HepG2 (cell line): ENCODE results near the gene ADGRB2. TPM values are rescaled to one million over a fixed set of nuclear protein-coding genes. Genes with fewer than 3 reads are reported as not detected.

Experiments
- AGO1 ChIP-seq: fragments of 200-400 bp; formaldehyde crosslinking; IDR thresholded peaks from 2 replicates; pipeline ENCODE4 v1.6.1; 2017; ENCODE audit warnings: mild to moderate bottlenecking, low read depth, low read length, moderate library complexity; ENCODE audit not compliant: poor library complexity, severe bottlenecking
- ASH2L ChIP-seq: fragments of 300-600, 200-600 bp; sonication (generic); IDR thresholded peaks from 2 replicates; pipeline ENCODE4 v1.7.0; 2017; ENCODE audit warnings: low read depth, mild to moderate bottlenecking, moderate library complexity, mixed read lengths, low read length; ENCODE audit not compliant: insufficient read length
- CREB1 ChIP-seq, 2 experiments: fragments of 450-650 bp in 1 of 2; IDR thresholded peaks; 2 replicates each; pipeline ENCODE4 v1.6.1; 2016 to 2017; ENCODE audit warnings: control low read depth in 1 of 2, mild to moderate bottlenecking in 1 of 2, missing compliant biosample characterization in 1 of 2, missing genetic modification characterization in 1 of 2
- EED ChIP-seq: sonication (generic); formaldehyde crosslinking; IDR thresholded peaks from 2 replicates; pipeline ENCODE4 v1.5.0; 2020; ENCODE audit warnings: mild to moderate bottlenecking, missing genetic modification reagents
- ETV5 ChIP-seq: IDR thresholded peaks from 2 replicates; pipeline ENCODE4 v1.6.1; 2018; ENCODE audit warnings: missing biosample characterization, missing genetic modification reagents, inconsistent platforms, borderline replicate concordance
- HOMEZ ChIP-seq: IDR thresholded peaks from 2 replicates; pipeline ENCODE4 v1.6.1; 2016; ENCODE audit warnings: low read depth
- MXI1 ChIP-seq: IDR thresholded peaks from 3 replicates; pipeline ENCODE4 v1.6.1; 2012; ENCODE audit warnings: low read depth, low read length, inconsistent platforms, borderline replicate concordance
- MYPOP ChIP-seq: sonication (generic); formaldehyde crosslinking; IDR thresholded peaks from 2 replicates; pipeline ENCODE4 v1.8.1; 2023; ENCODE audit warnings: mild to moderate bottlenecking, moderate library complexity, missing genetic modification reagents
- PRDM10 ChIP-seq: sonication (generic); formaldehyde crosslinking; IDR thresholded peaks from 2 replicates; pipeline ENCODE4 v1.4.0; 2020; ENCODE audit warnings: low read depth, missing genetic modification reagents
- TAF1 ChIP-seq: sonication (generic); formaldehyde crosslinking; IDR thresholded peaks from 2 replicates; pipeline ENCODE4 v1.4.0; 2020; ENCODE audit warnings: missing genetic modification reagents
- TCF7L2 ChIP-seq: IDR thresholded peaks from 2 replicates; pipeline ENCODE4 v1.6.1; 2011; ENCODE audit warnings: mild to moderate bottlenecking, low read depth, low read length, moderate library complexity
- ZBTB25 ChIP-seq: IDR thresholded peaks from 2 replicates; pipeline ENCODE4 v1.6.1; 2018; ENCODE audit warnings: missing genetic modification reagents
- ZFP1 ChIP-seq: IDR thresholded peaks from 2 replicates; pipeline ENCODE4 v1.6.1; 2016
- ZKSCAN5 ChIP-seq: sonication (generic); formaldehyde crosslinking; IDR thresholded peaks from 2 replicates; pipeline ENCODE4 v1.5.1; 2020; ENCODE audit warnings: mild to moderate bottlenecking, missing genetic modification reagents
- ZNF124 ChIP-seq: sonication (generic); formaldehyde crosslinking; IDR thresholded peaks from 2 replicates; pipeline ENCODE4 v1.4.0; 2020; ENCODE audit warnings: missing genetic modification reagents
- ZNF260 ChIP-seq: sonication (generic); formaldehyde crosslinking; IDR thresholded peaks from 2 replicates; pipeline ENCODE4 v1.4.0; 2020; ENCODE audit warnings: missing genetic modification reagents, low read depth, mild to moderate bottlenecking, borderline replicate concordance
- ZNF350 ChIP-seq: sonication (generic); formaldehyde crosslinking; IDR thresholded peaks from 2 replicates; pipeline ENCODE4 v1.4.0; 2020; ENCODE audit warnings: mild to moderate bottlenecking, low read depth, missing genetic modification reagents, borderline replicate concordance
- ZNF552 ChIP-seq: sonication (generic); formaldehyde crosslinking; IDR thresholded peaks from 2 replicates; pipeline ENCODE4 v1.9.0; 2022; ENCODE audit warnings: missing genetic modification reagents, mild to moderate bottlenecking, borderline replicate concordance
- ZNF589 ChIP-seq: sonication (generic); formaldehyde crosslinking; conservative IDR thresholded peaks from 2 replicates; pipeline ENCODE4 v1.8.0; 2022; ENCODE audit warnings: mild to moderate bottlenecking, moderate library complexity, missing genetic modification reagents
- ZNF7 ChIP-seq: IDR thresholded peaks from 2 replicates; pipeline ENCODE4 v1.6.1; 2016; ENCODE audit warnings: missing biosample characterization, missing genetic modification reagents
- ZNF703 ChIP-seq: sonication (generic); formaldehyde crosslinking; IDR thresholded peaks from 2 replicates; pipeline ENCODE4 v1.5.1; 2020; ENCODE audit warnings: missing genetic modification reagents, mild to moderate bottlenecking, moderate library complexity, borderline replicate concordance
- ZSCAN9 ChIP-seq: IDR thresholded peaks from 2 replicates; pipeline ENCODE4 v1.6.1; 2016; ENCODE audit warnings: borderline replicate concordance
- polyA plus RNA-seq, 8 experiments: library from polyadenylated mRNA; depleted of rRNA in 3 of 8; stranded (reverse) in 7 of 8; unstranded in 1 of 8; fragments of >200 nt; fragmentation: Illumina TruSeq in 4 of 8; extraction: Trizol in 4 of 8; gene quantifications; 2 replicates each; pipeline versions ENCODE4 v1.2.1 to v1.2.3, GENCODE V29; 2011 to 2016; ENCODE audit warnings: low read depth in 4 of 8, missing spikeins in 1 of 8, mixed read lengths in 1 of 8; ENCODE audit not compliant: insufficient read depth in 1 of 8
- total RNA-seq, 5 experiments: library from RNA; depleted of rRNA; stranded (reverse); fragments of >200 nt; fragmentation: Illumina TruSeq; extraction: Trizol; gene quantifications; 2 replicates each; pipeline ENCODE4 v1.2.3, GENCODE V29; 2016; ENCODE audit warnings: low read depth in 1 of 5

The ADGRB2 gene
- total and polyA plus RNA-seq, 2 of the 13 experiments (the other 11 are each of a cell fraction or from before 2014, with no cell fraction given), result 0.03 to 0.09 TPM

- TF ChIP-seq ETV5 (no peak; the same call in 1 of the 2 replicates), ZNF703 (CRISPR knock-in tag) (no peak), ZNF260 (CRISPR knock-in tag) (no peak), ASH2L (no peak), TCF7L2 (no peak), ZSCAN9 (CRISPR knock-in tag) (no peak), ZNF7 (CRISPR knock-in tag) (no peak), ZKSCAN5 (no peak), ZBTB25 (CRISPR knock-in tag) (no peak), TAF1 (CRISPR knock-in tag) (0 out of 2 replicates have a peak, but pooled peaks have one; percentile 37), ZFP1 (CRISPR knock-in tag) (no peak), ZNF589 (CRISPR knock-in tag) (no peak), ZNF552 (CRISPR knock-in tag) (no peak), PRDM10 (CRISPR knock-in tag) (no peak), CREB1 (IDR thresholded peaks at IDR 0.05) (peak; percentile 39; the same call in 1 of the 2 replicates), CREB1 (CRISPR knock-in tag; IDR thresholded peaks at IDR 0.05) (no peak), EED (no peak), MXI1 (peak; percentile 94; the same call in 2 of the 3 replicates), ZNF350 (CRISPR knock-in tag) (no peak), AGO1 (no peak), ZNF124 (CRISPR knock-in tag) (no peak), HOMEZ (CRISPR knock-in tag) (no peak), MYPOP (CRISPR knock-in tag) (no peak)
Measured at GRCh38 chr1:31788138-31788824, 24.1 kb upstream of the ADGRB2 start (continued).
